HG03025 (cell line): ENCODE data around the gene CACNA1G.

Source experiments
- ATAC-seq: cut with Tn5 transposase; IDR thresholded peaks from one replicate; pipeline ENCODE4 v1.9.1; 2021; ENCODE audit warnings: mild to moderate bottlenecking, moderate library complexity; ENCODE audit not compliant: unreplicated experiment, low FRiP score

Gene CACNA1G

DNA sequence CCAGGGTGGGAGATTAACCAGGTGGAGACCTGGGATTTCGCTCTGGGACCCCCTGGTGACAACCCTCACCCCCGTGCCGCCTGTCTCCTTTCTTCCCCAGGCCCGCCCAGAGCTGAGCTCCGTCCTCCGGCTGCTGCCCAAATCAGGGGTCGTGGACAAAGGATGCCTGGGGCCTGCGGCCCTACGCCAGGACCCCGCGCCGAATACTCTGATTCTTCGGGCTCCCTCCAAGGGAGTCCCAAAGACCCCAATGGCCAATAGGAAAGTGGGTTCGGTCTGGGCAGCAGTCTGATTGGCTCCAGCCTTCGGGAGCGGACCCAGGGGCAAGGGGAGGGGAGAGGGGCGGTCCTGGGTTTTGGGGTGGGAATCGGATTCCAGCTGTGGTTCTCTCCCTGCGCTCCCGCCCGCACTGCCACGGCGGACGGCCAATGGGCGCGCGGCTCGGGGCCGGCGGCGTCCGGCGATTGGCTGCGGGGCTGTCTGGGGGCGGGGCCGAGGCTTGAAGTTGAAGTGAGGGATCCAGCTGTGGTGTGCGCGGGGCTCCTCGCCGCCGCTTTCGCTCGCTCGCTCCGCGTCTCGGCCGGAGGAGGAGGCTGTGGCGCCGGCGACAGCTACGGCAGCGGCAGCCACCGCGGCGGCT, at the start of gene CACNA1G:
CACNA1G (plus strand) TSS at position 531 of the 640 bp plus-strand sequence. CDS start 745 bp downstream, outside the sequence.
- peak; percentile 84 for ATAC-seq

GRCh38 chr17:50511058-50511457, 49.5 kb upstream of the CACNA1G start:
- no peak for ATAC-seq

DNA sequence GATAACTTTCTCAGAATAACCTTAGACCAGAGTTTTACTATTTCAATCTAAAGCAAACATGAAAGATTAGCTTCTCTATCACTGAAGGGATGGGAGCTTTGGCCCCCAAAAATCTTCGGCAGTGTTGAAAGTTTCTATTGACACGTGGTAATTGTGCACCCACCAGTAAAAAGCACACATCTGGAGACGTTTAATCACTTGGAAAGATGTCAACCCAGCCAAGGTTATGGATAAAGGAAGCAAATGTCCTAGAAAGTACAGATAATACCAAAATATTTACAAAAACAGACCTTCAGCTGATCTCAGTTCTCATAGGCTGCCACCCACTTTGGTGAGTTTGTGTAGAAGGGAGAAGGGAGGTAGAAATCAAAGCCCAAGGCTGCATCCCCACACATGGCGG, 47.0 kb upstream of the CACNA1G start:
- no peak for ATAC-seq

DNA sequence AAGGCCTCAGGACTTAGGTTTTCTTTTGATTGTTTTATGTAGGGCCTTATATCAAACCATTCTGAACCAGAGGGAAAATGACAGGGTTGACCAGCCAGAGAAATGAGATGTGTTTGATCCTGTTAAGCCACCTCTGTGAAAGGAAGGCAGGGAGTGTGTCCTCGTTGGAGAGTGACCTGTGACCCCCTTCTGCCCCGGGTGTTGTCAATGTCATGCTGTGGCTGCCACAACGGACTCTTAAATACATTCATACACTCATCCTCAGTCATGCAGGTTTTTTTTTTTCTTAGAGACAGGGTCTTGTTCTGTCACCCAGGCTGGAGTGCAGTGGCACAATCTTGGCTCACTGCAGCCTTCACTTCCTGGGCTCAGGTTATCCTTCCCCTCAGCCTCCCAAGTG, 46.1 kb upstream of the CACNA1G start:
- ATAC-seq = no peak

GRCh38 chr17:50514936-50515702, 45.4 kb upstream of the CACNA1G start:
- ATAC-seq = no peak

GRCh38 chr17:50517011-50517410, 43.5 kb upstream of the CACNA1G start:
- no peak for ATAC-seq

- no peak for ATAC-seq
Measured at GRCh38 chr17:50517504-50518383, 42.8 kb upstream of the CACNA1G start.

DNA sequence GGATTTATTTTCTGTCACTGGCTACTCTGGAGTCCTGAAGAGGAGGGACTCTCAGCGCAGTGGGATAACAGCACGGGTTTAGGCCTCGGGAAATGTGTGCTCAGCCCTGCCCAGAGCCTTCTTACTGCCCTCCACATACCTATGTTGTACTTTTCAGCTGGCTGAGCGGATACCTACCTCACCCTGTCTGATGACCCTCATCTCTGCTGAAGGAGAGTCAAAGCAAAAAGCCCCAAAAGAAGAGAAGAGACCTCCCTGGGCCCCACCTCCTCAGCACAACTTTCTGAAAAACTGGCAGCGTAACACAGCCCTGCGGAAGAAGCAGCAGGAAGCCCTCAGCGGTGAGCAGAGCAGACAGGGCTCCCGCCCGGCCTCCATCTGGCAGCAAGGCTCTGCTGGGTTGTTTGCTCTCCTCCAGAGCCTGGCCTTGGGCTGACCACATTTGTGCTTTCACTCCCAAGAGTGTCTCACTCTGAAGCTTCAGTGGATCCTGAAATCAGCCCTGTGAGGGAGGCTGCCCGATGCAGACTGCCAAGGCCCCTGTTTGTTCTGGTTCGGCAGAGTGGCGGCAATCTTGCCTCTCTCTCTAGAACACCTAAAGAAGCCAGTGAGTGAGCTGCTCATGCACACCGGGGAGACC, 42.0 kb upstream of the CACNA1G start:
- no peak for ATAC-seq

GRCh38 chr17:50519141-50519834, 41.2 kb upstream of the CACNA1G start:
- ATAC-seq = no peak

GRCh38 chr17:50520483-50520882, 40.0 kb upstream of the CACNA1G start:
- ATAC-seq = no peak

DNA sequence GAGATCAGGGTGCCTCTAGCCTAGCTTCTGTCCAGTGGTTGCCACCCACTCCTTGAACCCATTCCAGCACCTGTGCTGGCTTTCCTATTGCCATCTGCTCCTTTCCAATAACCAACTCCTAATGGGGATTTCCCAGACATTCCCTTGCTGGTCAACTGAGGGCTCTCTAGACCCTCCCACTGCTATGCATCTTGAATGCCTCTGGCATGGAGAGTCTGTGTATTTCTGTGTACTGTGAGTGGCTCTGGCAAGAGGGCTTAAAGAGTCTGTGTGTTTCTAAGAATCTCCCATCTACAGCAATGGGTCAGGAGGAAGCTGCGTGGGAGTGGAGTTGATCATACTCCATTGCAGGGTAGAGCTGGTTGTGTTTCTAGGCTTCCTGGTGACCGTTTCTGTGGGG, 39.0 kb upstream of the CACNA1G start:
- ATAC-seq = no peak

GRCh38 chr17:50522766-50523165, 37.7 kb upstream of the CACNA1G start:
- ATAC-seq = no peak

DNA sequence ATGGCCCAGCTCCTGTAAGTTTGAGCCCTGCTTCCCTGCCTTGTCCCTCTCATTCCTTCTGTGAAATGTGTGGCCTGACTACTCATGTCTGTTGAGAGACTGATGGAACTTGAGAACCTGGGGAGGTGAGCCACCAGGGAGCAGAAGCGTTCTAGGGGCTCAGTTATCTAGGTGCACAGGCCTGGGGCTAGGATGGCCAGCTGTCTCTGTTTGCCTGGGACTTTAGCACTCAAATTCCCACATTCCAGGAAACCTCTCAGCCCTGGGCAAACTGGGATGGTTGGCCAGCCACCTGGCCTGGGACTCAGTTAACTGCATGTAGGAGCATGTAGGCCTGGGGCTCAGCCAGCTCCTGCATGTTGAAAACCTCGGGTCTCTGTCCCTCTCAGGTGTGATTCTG, 37.3 kb upstream of the CACNA1G start:
- no peak for ATAC-seq

DNA sequence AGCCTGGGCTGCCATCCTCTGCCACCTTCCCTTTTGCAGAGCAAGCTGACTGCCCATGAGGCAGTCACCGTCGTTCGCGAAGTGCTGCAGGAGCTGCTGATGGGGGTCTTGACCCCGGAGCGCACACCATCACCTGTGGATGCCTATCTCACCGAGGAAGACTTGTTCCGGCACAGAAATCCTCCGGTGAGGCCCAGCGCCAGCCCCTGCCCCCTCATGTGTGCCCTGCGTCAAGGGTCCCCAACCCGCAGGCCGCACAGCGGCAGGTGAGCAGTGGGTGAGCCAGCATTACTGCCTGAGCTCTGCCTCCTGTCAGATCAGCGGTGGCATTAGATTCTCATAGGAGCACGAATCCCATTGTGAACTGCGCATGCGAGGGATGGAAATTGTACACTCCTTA, 35.7 kb upstream of the CACNA1G start:
- no peak for ATAC-seq

- ATAC-seq = no peak
Measured at GRCh38 chr17:50527155-50527762, 33.3 kb upstream of the CACNA1G start.

GRCh38 chr17:50527949-50528474, 32.5 kb upstream of the CACNA1G start:
- no peak for ATAC-seq

DNA sequence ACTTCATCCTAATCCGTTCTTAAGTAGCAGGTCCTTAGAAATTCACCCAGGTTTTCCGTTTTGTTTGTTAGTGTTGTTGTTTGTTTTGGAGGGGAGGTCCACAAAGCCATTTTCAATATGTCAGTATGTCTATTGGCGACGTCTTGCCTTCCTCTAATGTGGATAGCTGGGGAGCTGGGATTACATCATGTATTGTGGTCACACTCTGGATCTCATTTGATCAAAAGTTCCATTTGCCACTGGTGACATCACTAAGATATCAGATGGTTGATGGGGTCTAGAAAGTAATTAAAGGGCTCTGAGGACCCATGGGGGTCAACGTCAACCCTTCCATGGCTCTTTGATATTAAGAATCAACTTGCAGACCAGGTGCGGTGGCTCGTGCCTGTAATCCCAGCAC, 30.7 kb upstream of the CACNA1G start:
- ATAC-seq = no peak

DNA sequence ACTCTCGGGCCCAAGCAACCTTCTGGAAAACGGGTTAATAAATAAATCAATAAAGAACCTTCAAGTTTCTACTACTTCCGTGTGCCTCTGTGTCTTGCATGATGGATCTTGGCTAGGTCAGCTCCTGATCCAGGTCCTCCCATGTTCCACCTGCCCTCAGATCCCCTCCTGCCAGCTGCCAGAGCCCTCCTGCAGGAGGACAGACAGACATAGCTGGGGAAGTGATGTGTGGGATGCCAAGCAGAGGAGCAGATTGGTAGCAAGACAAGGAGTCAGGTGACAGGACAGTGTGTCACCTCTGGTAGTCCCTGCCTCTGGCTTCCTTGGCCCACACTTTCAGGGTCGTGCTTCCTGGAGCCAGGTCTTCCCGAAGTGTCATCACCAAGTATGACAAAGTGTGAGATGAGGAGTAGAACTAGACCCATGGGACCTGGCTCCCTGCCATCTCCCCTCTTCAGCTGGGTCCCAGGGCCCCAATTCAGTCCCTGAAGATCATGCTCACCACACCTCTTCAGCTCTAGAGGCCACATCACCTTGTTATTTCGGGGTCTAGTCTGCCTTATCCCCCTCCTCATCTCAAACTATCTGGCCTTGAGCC, 29.0 kb upstream of the CACNA1G start:
- no peak for ATAC-seq

DNA sequence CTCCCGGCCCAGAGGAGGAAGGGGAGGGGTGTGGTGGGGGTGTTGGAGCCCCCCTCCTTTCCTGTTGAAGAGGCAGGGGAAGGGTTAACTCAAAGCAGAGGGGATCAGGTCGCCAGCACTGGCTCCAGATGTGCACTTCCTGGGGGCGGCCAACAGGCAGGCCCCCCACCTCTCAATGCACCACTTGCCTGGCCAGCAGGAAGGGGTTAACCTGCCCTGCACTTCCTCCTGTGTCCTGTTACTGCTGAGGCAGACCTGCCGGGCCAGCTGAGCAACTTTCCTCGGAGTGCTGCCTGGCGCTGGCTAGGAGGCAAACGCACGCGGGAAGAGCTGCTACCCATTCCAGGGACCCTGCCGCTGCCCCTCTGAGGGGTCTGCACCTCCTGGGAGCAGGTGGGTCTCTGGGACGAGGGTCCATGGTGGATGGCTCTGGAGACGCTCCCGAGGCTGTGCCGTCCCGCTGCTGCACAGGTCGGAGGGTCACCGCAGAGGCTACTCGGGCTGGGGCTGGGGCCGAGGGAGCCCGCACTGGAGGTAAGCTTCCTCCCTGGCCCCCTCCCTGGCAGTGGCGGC, 28.0 kb upstream of the CACNA1G start, which contains the start of gene EPN3:
EPN3 (plus strand) TSS at position 284 of the 573 bp plus-strand sequence. CDS start 3,822 bp downstream, outside the sequence.
- no peak for ATAC-seq
